Stimulated activated CD8-positive, alpha-beta memory T cell treated with anti-CD3 and anti-CD28 coated beads, Interleukin-4, amount 100 ng/mL, for 1 hour (primary cell): ENCODE measurements around the gene THSD8.
A peak's percentile ranks its signal among the peaks of the same experiment; 100 is the strongest.
"Not testable (repeated sequence)": the region's sequence is repeated elsewhere in the genome, so short reads cannot be mapped to it uniquely, and the experiment has no call there.

Experiments used
- DNase-seq, 2 donors: peaks; one replicate each; pipeline ENCODE4 v3.0.0-alpha.2; 2020; ENCODE audit warnings: low read depth in 2 of 2, low spot score in 1 of 2

The THSD8 gene

DNA sequence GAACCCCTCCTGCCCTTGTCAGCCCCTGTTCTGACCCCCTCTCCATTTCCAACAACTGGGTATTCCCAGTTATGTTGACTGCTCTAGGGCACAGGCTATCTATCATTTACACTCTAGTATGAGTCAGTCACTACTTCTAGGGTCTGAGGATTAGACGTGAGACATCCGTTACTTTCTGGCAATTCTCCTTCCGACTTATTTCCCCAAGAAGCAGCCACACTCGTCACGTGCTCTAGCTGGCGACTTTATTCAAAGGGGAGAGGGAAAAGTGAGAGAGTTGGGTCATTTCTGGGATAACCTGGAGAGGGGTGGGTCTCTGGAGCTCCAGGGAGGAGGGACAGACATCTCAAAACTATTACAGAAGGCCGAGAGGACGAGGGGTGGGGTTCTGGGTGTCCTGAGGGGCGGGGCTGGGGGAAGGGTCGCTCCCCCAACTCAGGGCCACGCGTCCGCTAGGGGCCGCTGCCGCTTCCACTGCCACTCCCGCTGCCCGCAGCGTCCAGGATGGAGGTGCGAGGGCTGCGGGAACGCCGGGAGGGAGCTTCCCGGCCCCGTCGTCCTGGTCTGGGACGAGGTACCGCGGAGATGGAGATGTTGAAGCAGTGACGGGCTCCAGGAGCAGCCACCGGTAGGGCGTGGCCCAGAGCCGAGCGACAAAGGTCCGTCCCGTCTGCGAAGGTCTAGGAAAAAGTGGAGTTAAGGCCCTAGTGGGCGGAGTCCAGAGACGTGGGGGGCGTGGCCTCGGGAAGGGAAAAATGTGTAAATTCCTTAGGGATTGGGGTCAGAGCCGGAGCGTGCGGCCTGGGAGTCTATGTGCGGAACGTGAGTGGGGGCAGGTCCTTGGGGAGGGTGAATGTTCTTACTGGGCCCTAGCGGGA lies 23.6 kb downstream of the THSD8 start:
- DNase-seq: no peak

DNA sequence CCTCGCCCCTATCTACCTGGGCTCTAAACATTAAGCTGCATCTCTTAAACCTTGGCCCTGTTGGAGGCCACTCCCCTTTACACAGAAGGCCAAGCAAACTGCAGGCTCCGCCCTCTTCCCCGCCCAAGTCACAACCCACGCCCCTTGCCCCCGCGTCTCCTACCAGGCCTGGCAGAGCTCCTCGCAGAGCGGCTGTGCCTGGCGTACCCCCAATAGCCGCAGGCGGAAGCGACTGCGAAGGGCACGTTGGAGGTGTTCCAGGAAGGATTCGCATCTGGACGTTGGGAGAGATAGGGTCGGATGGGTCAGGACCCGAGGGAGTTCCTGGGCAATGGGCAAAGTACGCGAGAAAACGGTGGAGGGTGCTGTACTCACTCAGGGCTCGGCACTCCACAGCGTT lies 26.6 kb downstream of the THSD8 start:
- DNase-seq: no peak

DNA sequence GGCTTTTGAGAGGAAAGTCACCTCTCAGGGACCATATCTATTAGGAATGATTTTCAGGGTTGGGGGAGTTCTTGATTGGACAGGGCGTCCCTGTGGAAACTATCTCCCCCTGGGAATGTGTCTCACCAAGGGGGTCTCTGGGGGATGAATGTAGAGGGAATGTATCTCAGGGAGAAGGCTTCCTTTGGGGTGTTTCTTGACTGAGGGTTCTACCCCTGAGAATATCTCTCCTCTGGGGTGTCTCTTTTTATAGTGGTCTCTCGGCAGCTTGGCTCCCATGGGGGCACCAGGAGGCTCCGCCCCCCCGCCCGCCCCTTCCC lies 31.5 kb downstream of the THSD8 start:
- DNase-seq: no peak

DNA sequence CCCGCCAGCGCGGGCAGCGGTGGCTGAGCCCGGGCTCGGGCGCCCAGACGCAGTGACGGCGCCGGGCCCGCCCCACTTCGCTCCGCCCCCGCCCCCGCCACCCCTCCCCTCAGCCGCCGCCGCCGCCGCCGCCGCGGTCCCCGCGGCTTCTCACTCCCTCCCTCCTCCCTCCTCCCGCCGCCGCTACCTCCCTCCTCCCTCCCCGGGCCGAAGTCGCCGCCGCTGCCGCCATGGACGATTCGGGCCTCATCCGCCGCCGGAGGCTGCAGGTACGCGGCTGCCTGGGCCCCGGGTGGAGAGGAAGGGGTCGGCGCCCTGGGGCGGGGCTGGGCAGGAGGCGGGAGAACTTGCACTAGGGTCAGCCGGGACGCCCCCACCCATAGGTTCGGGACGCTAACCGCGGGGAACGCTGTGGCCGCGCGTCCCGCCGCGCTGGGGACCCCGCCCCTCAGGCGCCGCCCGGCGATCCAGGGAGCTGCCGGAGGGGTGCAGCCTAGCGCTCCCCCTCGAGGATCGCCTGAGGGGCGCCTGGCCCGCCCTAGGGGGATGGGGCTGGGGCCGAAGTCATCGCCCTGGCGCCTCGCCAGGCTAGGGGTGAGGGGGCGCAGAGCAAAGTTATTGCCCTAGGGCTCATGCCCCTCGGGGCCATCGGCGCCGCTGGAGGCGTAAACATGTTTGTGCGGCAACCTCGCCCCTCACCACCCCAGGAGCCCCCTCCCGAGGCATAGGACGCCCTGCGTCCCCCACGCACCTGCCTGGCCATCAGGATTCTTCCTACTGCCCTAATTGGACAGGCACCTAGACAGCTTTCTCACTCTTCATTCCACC lies 32.1 kb downstream of the THSD8 start:
- no peak for DNase-seq

DNA sequence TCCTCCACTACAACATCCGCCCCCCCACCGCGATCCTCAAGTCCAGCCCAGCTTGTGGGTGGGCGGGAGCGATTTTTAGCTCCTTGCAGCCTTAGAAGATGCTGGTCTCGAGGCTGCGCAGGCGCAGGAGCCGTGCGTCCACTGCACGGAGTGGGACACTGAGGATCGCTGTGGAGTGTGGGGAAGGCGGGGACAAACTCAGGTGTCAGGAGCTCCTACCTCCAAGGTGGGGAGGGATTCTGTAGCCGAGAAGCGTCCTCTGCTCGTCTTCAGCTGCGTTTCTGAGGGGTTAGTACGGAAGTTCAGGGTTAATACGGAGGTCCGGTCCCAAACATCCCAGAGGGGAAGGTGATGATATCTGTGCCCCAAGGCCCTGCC lies 32.7 kb downstream of the THSD8 start, which contains the start of gene RTBDN:
Gene RTBDN (minus strand): TSS at position 14 of the 378 bp plus-strand sequence. CDS start 4,600 bp downstream, outside the sequence.
- no peak for DNase-seq

DNA sequence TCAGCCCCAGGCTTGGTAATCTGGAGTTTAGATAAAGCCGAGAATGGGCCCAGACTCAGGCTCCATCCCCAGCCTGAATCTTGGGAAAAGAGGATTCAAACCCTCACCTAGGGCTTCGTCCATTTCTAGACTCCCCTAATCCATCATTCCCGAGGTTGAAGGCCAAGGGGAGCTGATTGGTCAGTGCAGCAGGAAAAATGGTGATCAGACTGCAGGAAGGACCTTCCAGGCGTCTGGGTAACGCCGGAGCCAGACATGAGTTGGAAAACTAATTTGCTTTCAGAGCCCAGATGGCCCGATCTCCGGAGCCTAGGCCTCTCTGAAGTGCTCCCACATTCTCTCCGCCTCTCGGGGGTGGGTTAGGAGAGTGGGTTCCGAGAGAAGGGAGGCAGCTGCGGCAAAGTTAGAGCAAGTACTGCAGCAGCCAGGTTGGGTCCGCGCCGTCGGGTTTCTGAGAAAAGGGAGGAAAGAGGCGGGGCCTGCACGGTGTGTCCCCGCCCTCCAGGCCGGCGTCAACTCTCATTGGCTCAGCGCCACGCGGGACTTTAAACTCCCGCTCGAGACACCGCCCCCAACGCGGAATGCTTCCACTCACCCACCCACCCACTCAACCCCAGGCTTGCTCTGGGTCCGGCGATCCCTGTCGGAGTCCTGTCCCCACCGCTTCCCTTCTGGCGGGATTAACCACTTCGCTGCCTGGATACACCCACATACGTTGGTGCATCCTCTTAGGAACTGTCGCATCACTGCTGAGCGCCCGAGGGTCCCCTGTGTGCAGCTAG lies 33.3 kb downstream of the THSD8 start:
- no peak for DNase-seq

DNA sequence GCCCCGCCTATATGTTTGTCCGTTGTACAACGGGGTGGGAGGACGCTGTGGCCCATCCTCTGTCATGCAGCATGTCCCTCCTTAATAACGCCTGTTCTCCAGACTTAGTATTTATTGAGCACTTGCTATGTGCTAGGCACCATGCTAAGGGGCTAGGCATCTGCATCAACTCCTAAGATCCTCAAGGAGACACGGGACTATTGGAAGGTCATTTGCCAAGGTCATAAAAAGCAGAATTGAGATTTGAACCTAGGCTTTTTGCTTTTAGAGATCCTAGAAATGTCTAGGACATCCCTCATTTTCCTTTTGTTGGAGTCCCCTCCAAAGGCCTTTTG lies 34.6 kb downstream of the THSD8 start:
- DNase-seq: no peak

DNA sequence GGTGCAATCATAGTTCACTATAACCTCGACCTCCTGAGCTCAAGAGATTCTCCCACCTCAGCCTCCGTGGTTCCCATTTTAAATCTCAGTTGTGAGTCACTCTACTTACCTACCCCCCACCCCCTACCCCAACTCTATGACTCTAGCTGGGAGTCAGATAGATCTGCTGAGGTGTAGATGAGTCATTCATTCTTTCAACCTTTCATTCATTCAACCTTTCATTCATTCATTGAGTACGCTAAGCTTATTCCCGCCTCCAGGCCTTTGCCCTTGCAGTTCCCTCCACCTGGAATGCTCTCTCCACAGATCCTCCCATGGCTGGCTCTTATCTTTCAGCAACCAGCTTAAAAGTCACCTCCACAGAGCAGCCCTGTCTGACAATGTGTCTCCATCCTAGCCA lies 35.4 kb downstream of the THSD8 start:
- no peak for DNase-seq

DNA sequence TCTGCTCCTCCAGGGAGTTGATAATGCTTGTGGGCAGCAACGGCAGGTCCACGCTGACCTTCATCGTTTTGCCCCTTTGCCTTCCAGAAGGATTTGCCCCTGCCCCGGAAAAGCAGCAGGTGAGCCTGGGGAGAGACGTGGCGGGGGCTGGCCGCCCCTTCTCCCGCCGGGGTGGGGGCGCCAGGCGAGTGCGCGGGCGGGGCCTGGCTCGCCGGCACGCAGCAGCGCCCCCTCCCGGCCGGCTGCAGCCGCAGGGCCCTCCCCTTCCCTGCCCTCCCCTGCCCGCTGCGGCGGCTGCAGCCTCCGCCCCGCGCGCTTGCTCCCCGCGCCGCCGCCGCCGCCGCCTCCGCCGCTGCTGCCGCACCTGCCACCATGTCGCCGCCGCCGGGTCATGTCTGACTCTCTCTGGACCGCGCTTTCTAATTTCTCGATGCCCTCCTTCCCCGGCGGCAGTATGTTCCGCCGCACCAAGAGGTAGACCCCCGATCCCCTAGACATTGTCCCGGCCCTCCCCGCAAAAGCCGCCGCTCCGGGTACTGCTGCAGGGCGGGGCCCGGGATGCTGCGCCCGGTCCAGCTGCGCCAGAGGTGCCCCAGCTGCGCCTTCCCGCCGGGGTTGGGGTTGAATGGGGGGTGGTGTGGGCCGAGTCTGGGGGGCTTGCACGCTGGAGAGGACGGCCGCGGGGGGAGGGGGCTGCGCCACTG lies 36.5 kb downstream of the THSD8 start, which contains the start of gene MAST1:
Gene MAST1 (plus strand): TSS at position 334 of the 704 bp plus-strand sequence. CDS start 58 bp downstream, at position 392.
- no peak for DNase-seq

DNA sequence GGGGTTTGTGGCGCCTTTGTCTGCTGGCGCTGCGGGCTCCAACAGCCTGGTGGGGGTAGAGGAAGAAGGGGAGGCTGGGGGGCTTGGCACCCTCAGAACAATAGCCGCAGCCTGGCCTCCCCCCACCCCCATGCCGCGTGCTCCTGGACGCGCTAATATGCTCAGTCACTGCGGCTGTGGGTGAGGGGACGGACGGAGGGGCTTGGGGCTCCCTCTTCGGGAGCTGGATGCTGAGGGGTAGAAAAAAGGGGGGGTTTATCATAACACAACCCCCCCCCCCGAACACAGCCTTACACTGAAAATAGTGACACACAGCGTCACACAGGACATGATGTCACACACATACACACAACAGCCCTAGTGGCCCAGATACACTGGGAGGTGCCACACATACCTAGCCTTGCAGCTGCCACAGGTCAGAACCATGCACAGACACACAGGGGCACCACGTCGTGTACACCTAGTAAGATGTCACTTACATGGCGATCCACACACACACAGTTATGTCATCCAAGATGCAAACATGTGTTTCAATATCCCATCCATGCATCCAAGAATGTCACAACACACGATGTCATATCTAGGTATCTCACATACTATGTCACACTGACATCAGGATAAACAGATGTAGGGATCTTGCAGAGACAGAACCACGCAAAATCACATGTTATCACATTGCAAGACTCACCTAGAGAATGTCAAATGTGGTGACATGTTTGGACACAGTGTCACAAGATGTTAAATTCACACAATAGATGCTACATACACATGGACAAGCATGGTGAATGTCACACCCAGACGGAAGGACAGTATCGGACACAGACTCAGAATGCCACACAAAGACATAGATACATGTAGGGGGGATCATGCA lies 37.3 kb downstream of the THSD8 start:
- no peak for DNase-seq

DNA sequence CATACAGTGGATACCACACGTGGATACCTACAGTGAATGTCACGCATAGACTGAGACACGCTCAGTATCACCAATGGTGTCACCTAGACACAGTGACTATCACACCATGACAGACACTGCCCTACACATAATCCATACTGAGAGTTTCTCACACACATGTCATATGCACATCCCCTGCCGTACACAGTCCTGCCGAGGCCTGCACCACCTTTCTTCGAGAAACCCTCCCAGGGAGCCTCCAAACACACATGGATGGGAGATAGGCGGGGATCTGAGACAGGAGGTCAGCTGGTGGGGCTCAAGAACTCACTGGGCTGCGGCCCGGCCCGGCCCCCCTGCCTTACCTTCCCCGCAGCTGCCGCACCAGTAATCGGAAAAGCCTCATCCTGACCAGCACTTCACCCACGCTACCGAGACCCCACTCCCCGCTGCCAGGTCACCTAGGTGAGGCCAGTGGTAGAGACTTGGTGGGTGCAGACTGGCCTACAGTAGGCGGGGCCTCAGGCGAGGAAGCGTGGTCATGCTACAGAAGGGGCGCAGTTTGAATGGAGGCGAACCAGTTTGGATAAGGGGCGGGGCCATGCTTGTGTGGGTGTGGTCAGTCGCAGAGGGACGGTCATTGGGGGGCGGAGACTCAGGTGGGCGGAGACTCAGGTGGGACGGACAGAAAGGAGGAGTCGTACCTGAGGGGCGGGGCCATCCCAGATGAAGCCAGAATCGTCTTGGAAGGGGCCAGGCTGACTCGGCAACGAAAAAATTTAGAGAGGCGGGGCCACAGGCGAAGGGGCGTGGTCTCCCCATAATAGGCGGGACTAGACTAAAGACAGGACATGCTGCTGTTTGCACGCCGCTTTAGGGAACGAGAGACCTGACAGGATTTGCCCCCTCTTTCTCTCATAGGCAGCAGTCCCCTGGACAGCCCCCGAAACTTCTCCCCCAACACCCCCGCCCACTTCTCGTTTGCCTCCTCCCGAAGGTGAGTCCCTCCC lies 38.5 kb downstream of the THSD8 start:
- DNase-seq: no peak

DNA sequence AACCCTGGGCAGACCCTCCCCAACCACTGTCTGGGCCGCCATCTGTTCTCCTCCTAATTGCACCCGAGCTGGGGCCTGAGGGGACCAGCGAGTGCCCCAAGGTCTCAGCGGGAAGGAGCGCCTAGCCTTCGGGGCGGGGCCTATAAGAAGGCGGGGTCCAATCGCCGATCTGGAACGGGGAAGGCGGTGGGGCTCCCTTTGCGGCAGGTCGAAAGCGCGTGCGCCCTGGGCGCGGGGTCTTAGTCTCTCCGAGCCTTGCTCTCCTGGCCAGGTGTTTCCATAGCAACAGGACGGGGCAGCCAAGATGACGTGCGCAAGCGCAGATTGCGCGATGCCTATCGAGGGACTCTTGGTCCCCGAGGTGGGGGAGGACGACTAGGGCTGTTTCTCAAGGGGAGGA lies 39.2 kb downstream of the THSD8 start:
- no peak for DNase-seq

DNA sequence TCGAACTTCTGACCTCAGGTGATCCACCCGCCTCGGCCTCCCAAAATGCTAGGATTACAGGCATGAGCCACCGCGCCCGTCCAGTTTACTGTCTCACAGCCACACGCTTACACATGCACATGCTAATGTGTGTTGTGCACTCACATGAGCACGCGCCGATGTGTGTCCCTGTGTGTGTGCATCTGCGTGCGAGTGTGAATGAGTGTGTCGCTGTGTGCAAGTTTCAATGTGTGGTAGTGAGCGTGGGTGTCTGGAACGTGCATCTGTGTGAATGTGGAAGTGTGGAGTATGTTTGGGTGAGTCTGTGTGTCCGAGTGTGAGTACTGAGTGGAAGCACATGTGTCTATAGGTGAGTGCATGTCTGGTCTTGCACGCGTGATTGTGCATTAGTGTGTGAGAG lies 40.6 kb downstream of the THSD8 start:
- DNase-seq: no peak

DNA sequence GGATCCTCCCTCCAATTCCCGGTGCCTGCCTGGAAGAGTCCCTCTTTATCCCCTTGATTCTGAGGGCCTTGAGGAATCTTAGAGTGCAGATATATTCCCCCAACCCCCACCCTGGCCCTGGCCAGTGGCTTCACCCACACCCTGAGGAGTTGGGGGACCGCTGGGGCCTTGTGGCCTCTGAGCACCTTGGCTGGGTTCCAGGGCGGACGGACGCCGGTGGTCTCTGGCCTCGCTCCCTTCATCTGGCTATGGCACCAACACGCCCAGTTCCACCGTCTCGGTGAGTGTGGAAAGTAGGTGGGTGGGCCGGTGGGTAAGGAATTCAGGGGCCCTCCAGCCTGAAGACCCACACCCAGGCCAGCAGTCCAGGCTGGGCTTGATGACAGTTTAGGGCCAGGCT lies 41.5 kb downstream of the THSD8 start:
- no peak for DNase-seq

DNA sequence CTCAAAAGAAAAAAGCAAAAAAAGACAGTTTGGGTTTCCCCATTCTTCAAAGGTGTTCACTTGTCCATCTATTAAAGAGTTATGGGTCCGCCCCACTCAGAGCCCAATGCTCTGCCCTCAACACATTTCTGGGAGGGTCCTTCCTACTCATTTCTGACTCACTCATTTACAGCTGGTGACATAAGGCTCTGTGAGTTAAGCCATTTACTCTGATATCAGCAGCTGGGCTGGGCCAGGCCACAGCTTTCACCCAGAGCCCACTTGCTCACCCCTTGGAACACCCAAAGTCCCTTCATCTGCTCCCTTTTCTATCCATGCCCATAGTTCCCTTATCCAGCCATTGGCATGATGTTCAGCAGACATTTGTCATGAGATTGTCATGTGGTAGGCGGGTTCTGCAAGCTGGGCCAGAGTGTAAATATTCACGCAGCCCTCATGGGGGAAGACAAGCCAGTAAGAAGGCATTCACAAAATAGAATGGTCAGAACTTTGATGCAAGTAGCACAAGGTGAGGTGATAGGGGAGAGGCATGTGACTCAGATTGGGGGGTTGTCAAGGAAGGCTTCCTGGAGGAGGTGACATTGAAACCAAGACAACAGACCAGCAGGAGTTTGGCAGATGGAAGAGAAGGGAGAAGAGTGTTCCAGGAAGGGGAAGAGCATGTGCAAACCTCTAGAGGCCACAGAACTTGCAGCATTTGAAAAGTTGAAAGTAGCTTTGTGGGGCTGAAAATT lies 42.3 kb downstream of the THSD8 start:
- DNase-seq: no peak

DNA sequence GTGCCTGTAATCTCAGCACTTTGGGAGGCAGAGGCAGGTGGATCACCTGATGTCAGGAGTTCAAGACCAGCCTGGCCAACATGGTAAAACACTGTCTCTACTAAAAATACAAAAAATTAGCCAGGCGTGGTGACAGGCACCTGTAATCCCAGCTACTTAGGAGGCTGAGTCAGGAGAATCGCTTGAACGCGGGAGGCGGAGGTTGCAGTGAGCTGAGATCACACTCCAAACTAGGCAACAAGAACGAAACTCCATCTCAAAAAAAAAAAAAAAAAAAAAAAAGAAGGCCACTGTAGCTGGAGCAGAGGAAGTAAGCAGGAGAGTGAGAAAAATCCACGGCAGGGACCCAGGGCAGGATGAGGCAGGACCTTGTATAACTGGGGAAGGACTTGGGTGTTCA lies 44.7 kb downstream of the THSD8 start:
- not testable (repeated sequence) for DNase-seq

DNA sequence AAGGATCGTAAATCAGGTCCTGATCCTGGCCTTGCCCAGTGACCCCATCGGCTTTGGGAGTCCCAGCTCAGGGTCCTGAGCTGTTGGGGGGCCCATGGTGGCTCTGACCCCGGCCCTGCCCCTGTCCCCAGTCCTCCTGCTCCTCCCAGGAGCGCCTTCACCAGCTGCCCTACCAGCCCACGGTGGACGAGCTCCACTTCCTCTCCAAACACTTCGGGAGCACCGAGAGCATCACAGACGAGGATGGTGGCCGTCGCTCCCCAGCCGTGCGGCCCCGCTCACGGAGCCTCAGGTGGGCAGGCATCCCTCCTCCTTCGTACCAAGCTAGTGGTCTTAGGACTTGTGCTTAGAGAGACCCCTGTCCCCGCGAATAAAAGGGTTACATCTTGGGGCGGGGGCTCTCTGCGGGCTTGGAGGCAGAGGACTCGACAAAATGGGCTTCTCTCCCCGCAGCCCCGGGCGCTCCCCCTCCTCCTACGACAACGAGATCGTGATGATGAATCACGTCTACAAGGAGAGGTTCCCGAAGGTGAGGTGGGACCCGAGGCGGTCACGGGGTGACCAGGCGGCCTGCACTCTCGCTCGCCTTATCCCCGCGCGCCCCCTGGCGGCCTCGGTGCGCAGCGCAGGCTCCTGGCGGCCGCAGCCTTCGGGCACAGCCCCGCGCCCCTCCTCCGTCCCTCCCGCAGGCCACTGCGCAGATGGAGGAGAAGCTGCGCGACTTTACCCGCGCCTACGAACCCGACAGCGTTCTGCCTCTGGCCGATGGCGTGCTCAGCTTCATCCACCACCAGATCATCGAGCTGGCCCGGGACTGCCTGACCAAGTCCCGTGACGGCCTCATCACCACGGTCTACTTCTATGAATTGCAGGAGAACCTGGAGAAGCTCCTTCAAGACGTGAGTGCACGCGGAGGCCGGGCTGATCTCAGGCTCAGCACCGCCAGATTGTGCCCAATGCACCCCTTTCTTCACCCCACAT lies 45.6 kb downstream of the THSD8 start:
- DNase-seq: peak; percentile 66 to 68
